ENCODE measurements around the gene LPIN1.

DNA sequence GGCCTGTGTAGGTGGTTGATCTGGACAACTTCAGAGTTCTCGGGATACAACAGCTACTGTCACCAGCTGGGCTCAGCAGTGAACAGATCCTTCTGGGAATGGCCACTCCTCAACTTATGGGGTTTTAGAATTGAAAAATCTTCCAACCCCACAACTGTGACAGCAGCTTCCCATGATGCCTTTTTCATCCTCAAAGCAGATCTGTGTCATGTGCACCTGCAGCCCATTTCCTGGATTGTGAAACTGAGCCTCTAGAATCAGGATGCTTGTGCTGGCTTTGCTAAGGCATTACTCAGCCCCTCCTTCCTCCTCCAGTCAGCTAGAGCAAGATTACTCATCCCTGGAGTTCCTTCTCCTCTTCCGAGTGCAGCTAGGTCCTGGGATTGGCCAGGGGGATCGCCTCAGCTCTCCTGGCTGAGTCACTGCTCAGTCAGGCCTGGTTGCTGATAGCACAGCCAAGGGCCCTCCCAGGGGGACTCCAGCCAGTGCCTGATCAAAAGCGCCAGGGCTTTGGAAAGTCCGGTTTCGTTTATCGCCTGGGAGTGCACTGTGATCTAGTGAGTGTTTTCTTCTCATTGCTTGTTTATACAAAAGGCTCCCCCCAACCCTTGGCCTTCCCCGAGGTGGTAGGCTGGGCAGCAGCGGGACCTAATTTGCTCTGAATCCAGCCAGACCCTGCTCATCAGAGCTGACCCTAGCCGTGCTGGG is 2.4 kb upstream of the LPIN1 start:
- TF ChIP-seq, protein P1, sequence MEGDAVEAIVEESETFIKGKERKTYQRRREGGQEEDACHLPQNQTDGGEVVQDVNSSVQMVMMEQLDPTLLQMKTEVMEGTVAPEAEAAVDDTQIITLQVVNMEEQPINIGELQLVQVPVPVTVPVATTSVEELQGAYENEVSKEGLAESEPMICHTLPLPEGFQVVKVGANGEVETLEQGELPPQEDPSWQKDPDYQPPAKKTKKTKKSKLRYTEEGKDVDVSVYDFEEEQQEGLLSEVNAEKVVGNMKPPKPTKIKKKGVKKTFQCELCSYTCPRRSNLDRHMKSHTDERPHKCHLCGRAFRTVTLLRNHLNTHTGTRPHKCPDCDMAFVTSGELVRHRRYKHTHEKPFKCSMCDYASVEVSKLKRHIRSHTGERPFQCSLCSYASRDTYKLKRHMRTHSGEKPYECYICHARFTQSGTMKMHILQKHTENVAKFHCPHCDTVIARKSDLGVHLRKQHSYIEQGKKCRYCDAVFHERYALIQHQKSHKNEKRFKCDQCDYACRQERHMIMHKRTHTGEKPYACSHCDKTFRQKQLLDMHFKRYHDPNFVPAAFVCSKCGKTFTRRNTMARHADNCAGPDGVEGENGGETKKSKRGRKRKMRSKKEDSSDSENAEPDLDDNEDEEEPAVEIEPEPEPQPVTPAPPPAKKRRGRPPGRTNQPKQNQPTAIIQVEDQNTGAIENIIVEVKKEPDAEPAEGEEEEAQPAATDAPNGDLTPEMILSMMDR (IDR thresholded peaks at IDR 0.05): no peak
- TF ChIP-seq POLR2AphosphoS5 (IDR thresholded peaks at IDR 0.05) (peak; percentile 54 to 85 (median 73)), POLR2A (IDR thresholded peaks at IDR 0.05) (no peak)

All from breast epithelium (tissue), 3 donors.